ENCODE results near the gene CTDP1.

DNA sequence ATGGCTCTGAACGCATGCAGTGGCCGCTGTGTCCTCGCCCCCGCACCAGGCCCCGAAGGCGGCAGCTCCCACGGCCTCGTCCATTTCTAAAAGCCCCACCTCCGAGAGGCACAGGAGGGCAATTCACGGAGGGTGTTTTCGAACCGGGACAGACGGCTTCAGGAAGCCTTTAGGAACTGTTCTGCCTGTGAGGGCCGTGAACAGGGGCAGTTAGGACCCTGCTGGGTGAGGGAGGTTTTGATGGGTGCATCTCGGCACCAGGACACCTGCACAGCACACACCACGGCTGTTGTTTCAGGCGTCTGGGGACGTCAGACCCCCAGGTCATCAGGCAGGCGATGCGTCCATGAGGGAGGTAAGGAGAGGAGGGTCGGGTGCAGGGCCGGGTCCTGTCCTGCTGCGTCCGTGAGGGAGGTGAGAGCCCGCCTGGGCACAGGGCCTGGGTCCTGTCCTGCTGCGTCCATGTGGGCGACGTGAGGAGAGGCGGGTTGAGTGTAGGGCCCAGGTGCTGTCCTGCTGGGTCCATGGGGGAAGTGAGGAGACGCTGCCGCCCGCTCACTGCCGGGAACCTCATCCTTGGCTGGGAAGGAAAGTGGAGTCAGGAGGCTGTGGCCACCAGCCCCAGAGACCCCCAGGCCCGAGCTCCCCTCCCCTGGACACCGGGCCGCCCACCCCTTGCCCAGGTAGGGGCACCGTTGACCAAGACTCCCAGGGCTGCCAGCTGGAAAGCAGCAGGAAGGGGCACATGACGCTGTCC is 92.7 kb downstream of the CTDP1 start:
- TF ChIP-seq, protein P1, sequence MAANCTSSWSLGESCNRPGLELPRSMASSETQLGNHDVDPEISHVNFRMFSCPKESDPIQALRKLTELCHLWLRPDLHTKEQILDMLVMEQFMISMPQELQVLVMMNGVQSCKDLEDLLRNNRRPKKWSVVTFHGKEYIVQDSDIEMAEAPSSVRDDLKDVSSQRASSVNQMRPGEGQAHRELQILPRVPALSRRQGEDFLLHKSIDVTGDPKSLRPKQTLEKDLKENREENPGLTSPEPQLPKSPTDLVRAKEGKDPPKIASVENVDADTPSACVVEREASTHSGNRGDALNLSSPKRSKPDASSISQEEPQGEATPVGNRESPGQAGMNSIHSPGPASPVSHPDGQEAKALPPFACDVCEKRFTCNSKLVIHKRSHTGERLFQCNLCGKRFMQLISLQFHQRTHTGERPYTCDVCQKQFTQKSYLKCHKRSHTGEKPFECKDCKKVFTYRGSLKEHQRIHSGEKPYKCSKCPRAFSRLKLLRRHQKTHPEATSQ (tag by site-specific recombination; IDR thresholded peaks at IDR 0.05) = no peak
- TF ChIP-seq TCF7L2 (IDR thresholded peaks at IDR 0.05; ENCODE audit: borderline replicate concordance, low read depth, low read length) = no peak

Measured in HEK293 (cell line).